Panc1 (cell line): ENCODE measurements around the gene ETV5. TPM values are rescaled to one million over a fixed set of nuclear protein-coding genes. Genes with fewer than 3 reads are reported as not detected.

Source experiments
- ATAC-seq: fragments of 200-7000 bp; cut with Tn5 transposase; 2 replicates; pipeline ENCODE4 v1.9.1; 2020; ENCODE audit warnings: mild to moderate bottlenecking, moderate library complexity
- BruUV-seq: library from RNA; stranded (reverse); fragments of 400-500 nt; replicated peaks from 2 replicates; lab custom pipeline; 2021; lab: Mats Ljungman, UMichigan
- CTCF ChIA-PET: fragments of 300-600 bp; sonication (Branson Sonifier 250); formaldehyde crosslinking; loops from one replicate; lab custom pipeline; 2022; ENCODE audit warnings: antibody characterized with exemption; lab: Charles Lee
- POLR2A ChIA-PET: fragments of 300-600 bp; sonication (Branson Sonifier 250); formaldehyde crosslinking; loops from one replicate; lab custom pipeline; 2022; ENCODE audit warnings: antibody characterized with exemption; lab: Charles Lee
- DNase-seq: peaks from one replicate; pipeline ENCODE4 v3.0.0-alpha.2; 2010; ENCODE audit warnings: low read depth, low spot score
- H3K27ac ChIP-seq: 2 replicates; pipeline ENCODE4 v1.5.1; 2011; ENCODE audit warnings: mild to moderate bottlenecking, low read length, inconsistent platforms
- H3K27me3 ChIP-seq: fragments of 200-500 bp; sonication (Bioruptor generic); 2 replicates; pipeline ENCODE4 v1.6.0; 2014; ENCODE audit warnings: low read length, inconsistent platforms; ENCODE audit not compliant: control insufficient read depth, insufficient read depth
- H3K36me3 ChIP-seq: fragments of 200-500 bp; sonication (Bioruptor generic); 2 replicates; pipeline ENCODE4 v1.5.1; 2014; ENCODE audit warnings: inconsistent platforms, mild to moderate bottlenecking, low read length, moderate library complexity; ENCODE audit not compliant: control insufficient read depth, insufficient read depth
- H3K4me1 ChIP-seq: 2 replicates; pipeline ENCODE4 v1.5.1; 2011; ENCODE audit warnings: inconsistent platforms, mild to moderate bottlenecking, low read length, moderate library complexity; ENCODE audit not compliant: control insufficient read depth, insufficient read depth
- H3K4me3 ChIP-seq, 2 experiments: 2 replicates each; pipeline ENCODE4 v1.5.1; 2011 to 2012; ENCODE audit warnings: low read depth in 2 of 2, low read length in 2 of 2, mild to moderate bottlenecking in 2 of 2, inconsistent platforms in 1 of 2, moderate library complexity in 1 of 2
- H3K9me3 ChIP-seq: fragments of 200-500 bp; sonication (Bioruptor generic); 2 replicates; pipeline ENCODE4 v1.5.1; 2014; ENCODE audit warnings: low read depth, mild to moderate bottlenecking, inconsistent platforms, low read length, moderate library complexity; ENCODE audit not compliant: control insufficient read depth, insufficient read depth
- CTCF ChIP-seq: fragments of 450-650 bp; IDR thresholded peaks from 2 replicates; pipeline ENCODE4 v1.5.1; 2017; ENCODE audit warnings: mild to moderate bottlenecking
- POLR2AphosphoS5 ChIP-seq: IDR thresholded peaks from 2 replicates; pipeline ENCODE4 v1.6.1; 2012; ENCODE audit warnings: mild to moderate bottlenecking, low read depth, low read length, moderate library complexity
- REST ChIP-seq, 2 experiments: IDR thresholded peaks; 2 replicates each; pipeline ENCODE4 v1.6.1; 2011 to 2012; ENCODE audit warnings: low read depth in 2 of 2, control low read depth in 1 of 2, low read length in 1 of 2, mild to moderate bottlenecking in 1 of 2, moderate library complexity in 1 of 2; ENCODE audit not compliant: insufficient read depth in 1 of 2
- SIN3A ChIP-seq: IDR thresholded peaks from 2 replicates; pipeline ENCODE4 v1.6.1; 2012; ENCODE audit warnings: low read depth, mild to moderate bottlenecking, low read length, moderate library complexity, borderline replicate concordance; ENCODE audit not compliant: insufficient read depth
- TCF7L2 ChIP-seq: IDR thresholded peaks from 2 replicates; pipeline ENCODE4 v1.6.1; 2011; ENCODE audit warnings: mild to moderate bottlenecking, low read depth, low read length, inconsistent platforms
- in situ Hi-C: cut with HindIII; loops from 2 replicates; pipeline ENCODE4 v1.10.0; 2016; ENCODE audit warnings: low sequenced_read_pairs, low pct_unique_long_range_greater_than_20kb
- intact Hi-C: fragments of 100-400 bp; cut with micrococcal nuclease; formaldehyde crosslinking; loops from one replicate; pipeline ENCODE4 v1.10.0; 2022; ENCODE audit not compliant: unreplicated experiment
- total RNA-seq: library from RNA; stranded (reverse); gene quantifications from one replicate; pipeline ENCODE4 v1.2.1, GENCODE V29; 2021; ENCODE audit not compliant: unreplicated experiment

Gene ETV5
- total RNA-seq, 1 experiment from 2014 or later, result 79.3 TPM

DNA sequence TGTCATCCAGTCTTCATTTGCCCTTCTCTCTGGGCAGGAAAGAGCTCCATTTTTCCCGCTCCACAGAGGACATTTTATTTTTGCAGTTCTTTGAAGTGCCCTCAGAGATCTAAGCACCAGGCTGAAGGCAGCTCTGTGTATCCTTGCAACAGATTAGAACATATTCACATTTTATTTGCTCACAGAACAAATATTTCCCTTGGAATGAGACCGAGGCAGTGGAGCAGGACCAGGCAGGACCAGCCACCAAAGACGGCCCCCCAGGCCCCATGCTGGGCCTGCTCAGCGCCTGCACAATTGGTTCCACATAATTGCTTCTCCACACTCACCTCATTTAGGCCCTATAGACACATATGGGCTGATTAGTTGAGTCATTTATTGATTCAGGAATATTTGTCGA lies 15.7 kb upstream of the ETV5 start:
- no TSS peak for BruUV-seq
- no peaks in the 10 kb centered on the region for H3K4me1 ChIP-seq
- TF ChIP-seq CTCF (no peak), POLR2AphosphoS5 (no peak), TCF7L2 (no peak), SIN3A (no peak), REST (IDR thresholded peaks at IDR 0.05; ENCODE audit: insufficient read depth in 1 of 2, low read depth in 2 of 2, low read length in 1 of 2) (no peak)
- DNase-seq (no peak), ATAC-seq (peak; percentile 36; the same call in 1 of the 2 replicates)
- H3K9me3 ChIP-seq, result no peaks in the 10 kb centered on the region
- ChIA-PET POLR2A (no interaction called here), CTCF (interaction anchor here (0.7 kb wide), 1 partner anchor 141 kb away, joined by 12 read pairs; no protein-coding TSS in a partner anchor)
- H3K36me3 ChIP-seq, result no peaks in the 10 kb centered on the region
- in situ Hi-C loops, result no loop called here
- intact Hi-C loops, result no loop called here
- H3K27me3 ChIP-seq, result peaks cover 14% of the 10 kb centered on the region
- no peak overlapping the region for H3K27ac ChIP-seq
- H3K4me3 ChIP-seq, result no peak overlapping the region

DNA sequence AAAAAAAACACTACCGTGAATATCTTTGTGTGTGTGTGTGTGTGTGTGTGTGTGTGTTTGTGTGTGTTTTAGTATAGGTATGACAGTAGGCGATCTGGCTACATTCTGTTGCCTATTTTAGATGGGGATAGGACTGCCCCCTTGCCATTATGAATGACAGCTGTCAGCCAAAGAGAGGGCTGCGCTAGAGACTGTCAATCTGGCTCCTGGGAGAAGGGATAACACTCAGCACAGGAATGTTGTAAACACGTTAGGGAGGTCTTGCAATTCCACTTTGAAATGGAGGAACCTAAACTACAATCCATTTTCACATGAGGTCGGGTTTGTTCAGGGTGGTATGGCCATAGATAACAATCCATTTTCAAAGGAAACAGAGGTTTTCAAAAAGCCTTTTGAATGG lies 14.1 kb upstream of the ETV5 start:
- Histone ChIP-seq H3K9me3 (no peaks in the 10 kb centered on the region), H3K36me3 (no peaks in the 10 kb centered on the region), H3K27ac (no peak overlapping the region), H3K27me3 (peaks cover 22% of the 10 kb centered on the region), H3K4me3 (no peak overlapping the region), H3K4me1 (no peaks in the 10 kb centered on the region)
- in situ Hi-C loops (no loop called here), intact Hi-C loops (no loop called here)
- POLR2A ChIA-PET, result no interaction called here
- no peak for ATAC-seq
- TF ChIP-seq POLR2AphosphoS5, result no peak
- TF ChIP-seq REST (IDR thresholded peaks at IDR 0.05; ENCODE audit: insufficient read depth in 1 of 2, low read depth in 2 of 2, low read length in 1 of 2), result no peak
- TF ChIP-seq CTCF, result no peak
- TF ChIP-seq TCF7L2, result no peak
- no TSS peak for BruUV-seq
- CTCF ChIA-PET, result no interaction called here
- DNase-seq, result no peak
